ENCODE measurements around the gene FAM53C. TPM values are rescaled to one million over a fixed set of nuclear protein-coding genes. Genes with fewer than 3 reads are reported as not detected.

FAM53C gene
- total RNA-seq, 1 experiment from 2014 or later = 36.4 TPM

DNA sequence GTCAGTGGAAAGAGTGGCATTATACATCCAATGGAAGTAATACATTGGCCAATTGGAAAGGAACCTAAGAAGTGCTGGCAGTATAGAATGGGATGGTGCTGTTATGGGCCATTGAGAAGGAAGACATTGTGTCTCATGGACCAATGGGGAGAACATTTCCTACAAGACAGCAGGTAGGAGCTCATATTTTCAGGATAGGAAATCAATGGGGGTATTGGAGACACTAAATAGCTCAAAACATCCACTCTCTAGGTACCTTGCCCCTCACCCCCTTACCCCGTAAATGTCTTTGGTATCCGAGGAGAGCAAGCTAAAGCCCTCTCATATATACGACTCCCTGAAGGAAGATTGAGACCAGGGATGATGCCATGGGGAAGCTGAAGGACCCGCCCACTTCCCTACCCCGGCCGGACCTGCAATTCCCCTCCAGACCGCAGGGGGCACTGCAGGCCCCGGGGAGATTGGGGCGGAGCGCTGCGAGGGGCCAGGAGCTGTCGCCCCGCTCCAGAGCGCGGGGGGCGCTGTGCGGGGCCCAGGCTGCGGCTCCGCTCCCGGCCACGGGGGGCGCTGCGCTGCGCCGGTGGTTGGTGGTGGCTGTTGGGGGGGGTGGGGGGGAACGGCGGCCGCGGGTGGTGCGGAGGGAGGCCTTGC, 14.1 kb downstream of the FAM53C start, which contains the start of gene KDM3B:
Gene KDM3B (plus strand): TSS at position 615 of the 651 bp plus-strand sequence. CDS start 111 bp downstream, outside the sequence.
- H3K9me3 ChIP-seq (ENCODE audit: control insufficient read depth in 1 of 2, insufficient read depth in 1 of 2, low read depth in 1 of 2, low read length in 2 of 2) = peaks cover 0 to 18% of the 10 kb centered on the region in 2 experiments; a peak in 2 of 4 replicates
- ATAC-seq = peak; percentile 84
- H3K27ac ChIP-seq (ENCODE audit: low read depth, low read length) = peak within 1 kb of the TSS; percentile 90
- H3K79me2 ChIP-seq (ENCODE audit: insufficient read depth, low read length) = peaks cover 43% of the 10 kb centered on the region
- ChIA-PET RAD21 (ENCODE audit: low non-redundant PET in 1 of 2, low total read pairs in 2 of 2, uncharacterized antibody in 2 of 2, unreplicated experiment in 2 of 2) (no interaction called here), CTCF (interaction anchor here (0.7 to 4.6 kb wide), 14 partner anchors 11 to 173 kb away, joined by 3 to 40 read pairs (median 4); partner anchors contain the start of genes CDC23, CDC25C, FAM53C and KIF20A), POLR2A (interaction anchor here (0.6 to 7.0 kb wide), 3 partner anchors 13 to 542 kb away, joined by 3 to 59 read pairs (median 4); partner anchors contain the start of genes CDC23 and FAM53C)
- H3K27me3 ChIP-seq (ENCODE audit: insufficient read depth, low read length) = no peaks in the 10 kb centered on the region
- peak within 1 kb of the TSS; percentile 95 for H3K9ac ChIP-seq (ENCODE audit: low read length)
- H3K9me2 ChIP-seq (ENCODE audit: insufficient read depth) = no peaks in the 10 kb centered on the region
- peaks cover 0 to 13% of the 10 kb centered on the region in 2 experiments; a peak in 2 of 4 replicates for H3K4me1 ChIP-seq (ENCODE audit: control insufficient read depth in 1 of 2, insufficient read depth in 2 of 2, low read length in 2 of 2)
- H4K20me1 ChIP-seq (ENCODE audit: insufficient read depth) = 0 out of 2 replicates have a peak, but pooled peaks cover 4% of the 10 kb centered on the region
- DNase-seq (ENCODE audit: low read depth, low spot score) = peak; percentile 76
- intact Hi-C loops (cut with micrococcal nuclease) = loop anchor here (5.0 kb wide), 1 partner anchor 175 kb away; the partner anchor contains the start of genes BRD8 and KIF20A
- peaks cover 6 to 11% of the 10 kb centered on the region in 2 experiments; a peak in 3 of 4 replicates for H3K36me3 ChIP-seq (ENCODE audit: control insufficient read depth in 1 of 2, insufficient read depth in 2 of 2, low read length in 2 of 2)
- H3K4me3 ChIP-seq (replicated peaks in 1 of 2; ENCODE audit: low read depth in 1 of 2, low read length in 2 of 2) = peak within 1 kb of the TSS; percentile 83 to 98
- H2AFZ ChIP-seq (ENCODE audit: low read depth, low read length, poor library complexity, severe bottlenecking) = no peak within 1 kb of the TSS
- peak within 1 kb of the TSS; percentile 81 for H3K4me2 ChIP-seq (ENCODE audit: low read length)
- BruUV-seq (replicated peaks) = no TSS peak
- TF ChIP-seq, protein P1, sequence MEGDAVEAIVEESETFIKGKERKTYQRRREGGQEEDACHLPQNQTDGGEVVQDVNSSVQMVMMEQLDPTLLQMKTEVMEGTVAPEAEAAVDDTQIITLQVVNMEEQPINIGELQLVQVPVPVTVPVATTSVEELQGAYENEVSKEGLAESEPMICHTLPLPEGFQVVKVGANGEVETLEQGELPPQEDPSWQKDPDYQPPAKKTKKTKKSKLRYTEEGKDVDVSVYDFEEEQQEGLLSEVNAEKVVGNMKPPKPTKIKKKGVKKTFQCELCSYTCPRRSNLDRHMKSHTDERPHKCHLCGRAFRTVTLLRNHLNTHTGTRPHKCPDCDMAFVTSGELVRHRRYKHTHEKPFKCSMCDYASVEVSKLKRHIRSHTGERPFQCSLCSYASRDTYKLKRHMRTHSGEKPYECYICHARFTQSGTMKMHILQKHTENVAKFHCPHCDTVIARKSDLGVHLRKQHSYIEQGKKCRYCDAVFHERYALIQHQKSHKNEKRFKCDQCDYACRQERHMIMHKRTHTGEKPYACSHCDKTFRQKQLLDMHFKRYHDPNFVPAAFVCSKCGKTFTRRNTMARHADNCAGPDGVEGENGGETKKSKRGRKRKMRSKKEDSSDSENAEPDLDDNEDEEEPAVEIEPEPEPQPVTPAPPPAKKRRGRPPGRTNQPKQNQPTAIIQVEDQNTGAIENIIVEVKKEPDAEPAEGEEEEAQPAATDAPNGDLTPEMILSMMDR (IDR thresholded peaks at IDR 0.05 in 2 of 3, conservative IDR thresholded peaks at IDR 0.05 in 1 of 3; ENCODE audit: borderline replicate concordance in 1 of 3, insufficient read depth in 1 of 3, low read depth in 2 of 3, low read length in 2 of 3) = peak; percentile 99 to 100 (median 99)
- TF ChIP-seq, protein P2, sequence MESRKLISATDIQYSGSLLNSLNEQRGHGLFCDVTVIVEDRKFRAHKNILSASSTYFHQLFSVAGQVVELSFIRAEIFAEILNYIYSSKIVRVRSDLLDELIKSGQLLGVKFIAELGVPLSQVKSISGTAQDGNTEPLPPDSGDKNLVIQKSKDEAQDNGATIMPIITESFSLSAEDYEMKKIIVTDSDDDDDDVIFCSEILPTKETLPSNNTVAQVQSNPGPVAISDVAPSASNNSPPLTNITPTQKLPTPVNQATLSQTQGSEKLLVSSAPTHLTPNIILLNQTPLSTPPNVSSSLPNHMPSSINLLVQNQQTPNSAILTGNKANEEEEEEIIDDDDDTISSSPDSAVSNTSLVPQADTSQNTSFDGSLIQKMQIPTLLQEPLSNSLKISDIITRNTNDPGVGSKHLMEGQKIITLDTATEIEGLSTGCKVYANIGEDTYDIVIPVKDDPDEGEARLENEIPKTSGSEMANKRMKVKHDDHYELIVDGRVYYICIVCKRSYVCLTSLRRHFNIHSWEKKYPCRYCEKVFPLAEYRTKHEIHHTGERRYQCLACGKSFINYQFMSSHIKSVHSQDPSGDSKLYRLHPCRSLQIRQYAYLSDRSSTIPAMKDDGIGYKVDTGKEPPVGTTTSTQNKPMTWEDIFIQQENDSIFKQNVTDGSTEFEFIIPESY (IDR thresholded peaks at IDR 0.05; ENCODE audit: extremely low read depth, insufficient replicate concordance, low read length) = peak; percentile 56
- TF ChIP-seq CEBPB (IDR thresholded peaks at IDR 0.05; ENCODE audit: low read depth) = no peak
- TF ChIP-seq ZNF274 (IDR thresholded peaks at IDR 0.05; ENCODE audit: low read depth, low read length) = no peak
- TF ChIP-seq ZFX (IDR thresholded peaks at IDR 0.05) = no peak
- TF ChIP-seq, protein P3, sequence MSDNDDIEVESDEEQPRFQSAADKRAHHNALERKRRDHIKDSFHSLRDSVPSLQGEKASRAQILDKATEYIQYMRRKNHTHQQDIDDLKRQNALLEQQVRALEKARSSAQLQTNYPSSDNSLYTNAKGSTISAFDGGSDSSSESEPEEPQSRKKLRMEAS (IDR thresholded peaks at IDR 0.05) = no peak
- no peak for TF ChIP-seq SIN3A (IDR thresholded peaks at IDR 0.05; ENCODE audit: low read depth)
- no peak for TF ChIP-seq POLR2A (IDR thresholded peaks at IDR 0.05; ENCODE audit: borderline replicate concordance, extremely low read depth, insufficient read depth, insufficient read length)
- 0 out of 2 replicates have a peak, but pooled peaks have one; percentile 31 for TF ChIP-seq RAD21 (IDR thresholded peaks at IDR 0.05; ENCODE audit: low read depth)
- no peak for TF ChIP-seq EZH2 (IDR thresholded peaks at IDR 0.05)
- peak; percentile 86 for TF ChIP-seq YY1 (IDR thresholded peaks at IDR 0.05; ENCODE audit: extremely low read depth, insufficient replicate concordance, low read depth, low read length)
- peak; percentile 100 for TF ChIP-seq CBX3 (IDR thresholded peaks at IDR 0.05; ENCODE audit: low read depth)
- no peak for TF ChIP-seq EGR1 (IDR thresholded peaks at IDR 0.05; ENCODE audit: low read depth)
- no peak for TF ChIP-seq TCF7L2 (IDR thresholded peaks at IDR 0.05; ENCODE audit: borderline replicate concordance, extremely low read depth, insufficient read depth, insufficient read length)
- TF ChIP-seq, protein P4, sequence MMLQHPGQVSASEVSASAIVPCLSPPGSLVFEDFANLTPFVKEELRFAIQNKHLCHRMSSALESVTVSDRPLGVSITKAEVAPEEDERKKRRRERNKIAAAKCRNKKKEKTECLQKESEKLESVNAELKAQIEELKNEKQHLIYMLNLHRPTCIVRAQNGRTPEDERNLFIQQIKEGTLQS (IDR thresholded peaks at IDR 0.05) = no peak
- no peak; the same call in 1 of the 2 replicates for TF ChIP-seq FOSL1 (IDR thresholded peaks at IDR 0.05; ENCODE audit: low read depth)
- 0 out of 2 replicates have a peak, but pooled peaks have one; percentile 30 for TF ChIP-seq JUND (IDR thresholded peaks at IDR 0.05)
- TF ChIP-seq ELF1 (IDR thresholded peaks at IDR 0.05; ENCODE audit: borderline replicate concordance, low read depth) = no peak
- TF ChIP-seq SRF (IDR thresholded peaks at IDR 0.05; ENCODE audit: low read depth) = peak; percentile 84
- TF ChIP-seq POLR2AphosphoS5 (IDR thresholded peaks at IDR 0.05; ENCODE audit: low read depth, low read length) = peak; percentile 69
- no peak for TF ChIP-seq EZH2phosphoT487 (IDR thresholded peaks at IDR 0.05; ENCODE audit: borderline replicate concordance)
